HG02623 (cell line): ENCODE measurements around the gene CFC1B.
"Not testable (repeated sequence)": the region's sequence is repeated elsewhere in the genome, so short reads cannot be mapped to it uniquely, and the experiment has no call there.

Experiments
- ATAC-seq: cut with Tn5 transposase; IDR thresholded peaks from one replicate; pipeline ENCODE4 v1.9.1; 2021; ENCODE audit warnings: moderate library complexity; ENCODE audit not compliant: unreplicated experiment

The CFC1B gene

DNA sequence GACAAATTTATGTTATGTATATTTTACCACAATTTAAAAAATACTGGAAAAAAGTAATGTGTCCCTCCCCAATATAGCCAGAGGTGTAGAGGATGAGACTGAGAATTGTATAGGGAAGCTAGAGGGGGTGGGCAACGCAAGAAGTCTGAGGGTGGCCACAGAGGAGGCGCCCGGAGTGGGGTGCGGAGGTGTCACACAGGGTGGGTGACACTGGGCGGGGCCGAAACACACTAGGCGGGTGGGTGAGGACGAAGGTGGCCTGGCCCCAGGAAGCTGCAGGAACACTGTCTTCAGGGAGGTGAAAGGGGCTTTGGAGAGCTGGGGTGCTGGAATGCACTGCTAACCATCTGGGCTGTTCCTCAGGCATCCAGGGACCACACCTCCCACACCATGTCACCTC, 35.4 kb downstream of the CFC1B start:
- not testable (repeated sequence) for ATAC-seq

DNA sequence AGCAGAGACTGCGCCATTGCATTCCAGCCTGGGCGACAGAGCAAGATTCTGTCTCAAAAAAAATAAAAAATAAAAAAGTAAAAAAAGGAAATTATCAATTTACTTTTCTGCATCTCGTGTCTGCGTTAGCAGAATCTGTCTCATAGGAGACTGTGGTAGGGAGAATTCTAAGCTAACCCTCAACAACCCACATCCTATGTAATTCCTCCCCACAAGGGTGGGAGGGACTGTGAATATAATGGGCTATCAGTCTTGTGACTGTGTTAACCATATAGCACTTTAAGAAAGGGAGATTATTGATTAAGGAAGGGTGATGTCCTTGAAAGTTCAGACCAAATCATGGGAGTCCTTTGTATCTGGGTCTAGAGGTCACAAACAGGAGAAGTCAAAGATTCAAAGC, 45.1 kb downstream of the CFC1B start:
- ATAC-seq = not testable (repeated sequence)

- ATAC-seq = not testable (repeated sequence)
These were observed 50.9 kb downstream of the CFC1B start for GRCh38 chr2:130571929-130572328.

GRCh38 chr2:130574230-130574629, 53.2 kb downstream of the CFC1B start:
- ATAC-seq = not testable (repeated sequence)

DNA sequence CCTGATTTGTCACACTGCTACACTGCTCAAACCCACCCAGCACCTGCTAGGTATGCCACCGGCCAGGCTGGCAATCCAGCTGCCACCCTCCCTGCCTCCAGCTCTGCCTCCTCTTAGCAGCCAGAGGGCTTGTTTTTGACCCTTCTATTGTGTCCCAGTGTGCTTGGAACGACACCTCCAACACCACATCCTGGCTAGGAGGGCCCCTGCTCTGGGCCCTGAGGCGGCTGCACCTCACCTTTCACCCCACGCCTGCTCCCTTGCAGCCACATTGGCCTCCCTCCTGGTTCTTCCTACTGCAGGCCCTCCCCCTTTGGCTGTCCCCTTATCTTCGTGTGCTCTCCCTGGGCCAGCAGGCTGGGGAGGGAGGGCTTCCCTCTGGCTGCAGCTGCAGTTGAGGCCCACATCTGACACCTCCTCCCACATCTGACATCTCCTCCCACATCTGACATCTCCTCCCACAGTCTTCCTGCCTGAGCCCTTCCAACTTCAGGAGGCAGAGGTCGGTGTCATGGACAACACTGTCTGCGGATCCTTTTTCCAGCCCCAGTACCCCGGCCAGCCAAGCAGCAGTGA, 55.3 kb downstream of the CFC1B start:
- ATAC-seq = not testable (repeated sequence)

DNA sequence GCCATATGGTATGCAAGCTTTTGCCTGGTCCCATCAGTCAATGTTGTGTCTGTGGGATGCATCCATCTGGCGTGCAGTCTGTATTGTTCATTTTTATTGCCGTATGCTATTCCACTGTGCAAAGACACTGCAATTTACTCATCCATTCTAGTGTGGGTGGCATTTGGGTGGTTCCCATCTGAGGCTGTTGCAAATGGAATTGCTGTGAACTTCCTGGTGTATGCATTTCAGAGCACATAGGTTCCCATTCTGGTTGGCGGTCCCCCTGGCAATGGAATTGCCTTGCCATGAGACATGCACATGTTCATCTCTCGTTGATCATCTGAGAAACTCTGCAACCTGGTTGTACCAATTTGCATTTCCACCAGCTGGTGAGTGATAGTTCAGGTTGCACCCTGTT, 56.5 kb downstream of the CFC1B start:
- not testable (repeated sequence) for ATAC-seq
